Activated effector memory CD4-positive, alpha-beta T cell treated with anti-CD3 and anti-CD28 coated beads, Interleukin-2, amount 50 U/mL, for 16 hours (primary cell): Measurements from ENCODE around the gene BRD2.

ENCODE experiments used
- DNase-seq: peaks from one replicate; pipeline ENCODE4 v3.0.0-alpha.2; 2020

The BRD2 gene

DNA sequence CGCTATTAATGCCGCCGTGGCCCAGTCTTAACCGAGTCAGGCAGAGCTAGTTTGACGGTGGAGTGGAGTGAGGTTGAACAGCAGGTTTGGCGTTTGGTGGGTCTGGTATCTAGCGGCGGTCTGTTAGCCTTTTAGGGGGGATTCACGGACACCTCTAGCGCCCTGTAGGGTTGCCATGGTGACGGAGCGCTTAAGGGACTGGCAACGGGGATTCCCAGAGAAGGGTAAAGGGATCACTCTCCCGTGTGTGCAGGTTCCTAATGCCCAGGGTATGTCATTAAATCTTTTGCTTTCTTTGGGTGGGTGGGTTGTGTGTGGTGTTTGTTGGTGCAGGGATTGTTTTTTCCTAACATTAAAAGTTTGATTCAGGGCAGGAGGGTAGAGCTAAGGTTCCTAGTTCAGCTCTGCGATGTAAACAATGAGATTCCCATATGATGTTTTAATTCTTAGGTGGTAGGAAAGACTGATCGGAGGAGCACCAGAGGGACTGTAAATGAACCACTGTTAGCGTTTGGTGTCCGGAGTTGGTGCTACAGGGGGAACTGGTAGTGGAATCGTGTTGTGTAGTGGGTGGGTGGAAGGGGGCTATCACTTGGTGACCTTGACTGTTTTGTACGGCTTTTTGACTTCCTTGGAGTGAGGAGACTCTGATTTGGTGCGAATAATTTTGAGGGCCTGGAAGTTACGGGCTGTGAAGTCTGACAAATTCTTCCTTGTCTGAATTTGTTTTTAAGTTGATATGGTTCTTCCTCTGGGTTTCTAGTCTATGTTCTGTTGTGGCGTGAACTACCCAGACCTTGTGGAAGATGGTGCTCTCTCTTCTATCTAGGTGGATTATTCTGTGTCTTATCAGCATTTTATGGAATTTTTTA is 5.0 kb downstream of the BRD2 start:
- DNase-seq = peak; percentile 85

DNA sequence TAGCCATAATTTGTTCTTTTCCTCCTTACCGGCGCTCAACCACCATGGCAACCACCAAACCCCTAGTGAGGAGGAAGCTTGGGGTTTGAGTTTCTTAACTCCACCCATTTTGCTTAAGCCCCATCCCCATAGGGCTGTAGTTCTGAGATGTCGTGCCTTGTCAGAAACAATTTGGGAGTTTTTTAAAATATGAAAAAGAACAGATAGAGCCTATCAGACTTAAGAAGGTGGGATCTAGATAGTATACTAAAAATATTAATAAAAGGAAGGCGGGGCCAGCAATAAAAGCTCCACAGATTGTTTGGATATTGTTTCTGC is 5.6 kb downstream of the BRD2 start:
- no peak for DNase-seq

- no peak for DNase-seq
These were observed 6.3 kb downstream of the BRD2 start for GRCh38 chr6:32974541-32975308.

- DNase-seq = no peak
These were observed 7.5 kb downstream of the BRD2 start for GRCh38 chr6:32975886-32976285.

DNA sequence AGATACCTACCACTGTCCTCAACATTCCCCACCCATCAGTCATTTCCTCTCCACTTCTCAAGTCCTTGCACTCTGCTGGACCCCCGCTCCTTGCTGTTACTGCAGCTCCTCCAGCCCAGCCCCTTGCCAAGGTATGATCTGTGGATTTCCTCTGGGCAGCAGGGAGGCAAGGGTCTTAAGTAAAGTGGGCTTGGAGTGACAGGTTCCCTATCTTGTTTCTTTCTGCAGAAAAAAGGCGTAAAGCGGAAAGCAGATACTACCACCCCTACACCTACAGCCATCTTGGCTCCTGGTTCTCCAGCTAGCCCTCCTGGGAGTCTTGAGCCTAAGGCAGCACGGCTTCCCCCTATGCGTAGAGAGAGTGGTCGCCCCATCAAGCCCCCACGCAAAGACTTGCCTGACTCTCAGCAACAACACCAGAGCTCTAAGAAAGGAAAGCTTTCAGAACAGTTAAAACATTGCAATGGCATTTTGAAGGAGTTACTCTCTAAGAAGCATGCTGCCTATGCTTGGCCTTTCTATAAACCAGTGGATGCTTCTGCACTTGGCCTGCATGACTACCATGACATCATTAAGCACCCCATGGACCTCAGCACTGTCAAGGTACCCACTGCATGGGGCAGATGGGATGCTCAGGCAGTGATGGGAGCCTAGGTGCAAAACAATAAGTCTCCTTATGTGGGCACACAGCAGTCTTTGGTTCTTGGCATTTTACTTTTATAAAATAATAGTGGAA is 8.1 kb downstream of the BRD2 start:
- no peak for DNase-seq

DNA sequence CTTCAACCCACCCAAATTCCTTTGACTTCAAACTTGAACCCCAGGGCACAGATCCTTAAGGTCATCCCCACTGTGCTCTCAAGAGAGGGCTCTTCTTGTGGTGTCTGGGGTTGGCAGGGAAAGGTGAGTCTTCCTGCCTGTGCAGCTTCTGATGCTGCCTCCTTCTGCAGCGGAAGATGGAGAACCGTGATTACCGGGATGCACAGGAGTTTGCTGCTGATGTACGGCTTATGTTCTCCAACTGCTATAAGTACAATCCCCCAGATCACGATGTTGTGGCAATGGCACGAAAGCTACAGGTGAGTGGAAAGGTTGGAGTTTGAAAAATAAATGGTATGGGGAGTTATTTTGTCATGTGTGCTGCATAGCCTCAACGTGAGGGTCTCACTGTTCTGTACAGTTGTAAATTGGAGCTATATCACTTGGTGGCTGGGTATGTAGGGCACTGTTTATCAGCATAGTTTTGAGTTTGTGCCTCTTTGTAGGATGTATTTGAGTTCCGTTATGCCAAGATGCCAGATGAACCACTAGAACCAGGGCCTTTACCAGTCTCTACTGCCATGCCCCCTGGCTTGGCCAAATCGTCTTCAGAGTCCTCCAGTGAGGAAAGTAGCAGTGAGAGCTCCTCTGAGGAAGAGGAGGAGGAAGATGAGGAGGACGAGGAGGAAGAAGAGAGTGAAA is 9.0 kb downstream of the BRD2 start:
- DNase-seq = no peak

- no peak for DNase-seq
These were observed 9.5 kb downstream of the BRD2 start for GRCh38 chr6:32977953-32978324.

DNA sequence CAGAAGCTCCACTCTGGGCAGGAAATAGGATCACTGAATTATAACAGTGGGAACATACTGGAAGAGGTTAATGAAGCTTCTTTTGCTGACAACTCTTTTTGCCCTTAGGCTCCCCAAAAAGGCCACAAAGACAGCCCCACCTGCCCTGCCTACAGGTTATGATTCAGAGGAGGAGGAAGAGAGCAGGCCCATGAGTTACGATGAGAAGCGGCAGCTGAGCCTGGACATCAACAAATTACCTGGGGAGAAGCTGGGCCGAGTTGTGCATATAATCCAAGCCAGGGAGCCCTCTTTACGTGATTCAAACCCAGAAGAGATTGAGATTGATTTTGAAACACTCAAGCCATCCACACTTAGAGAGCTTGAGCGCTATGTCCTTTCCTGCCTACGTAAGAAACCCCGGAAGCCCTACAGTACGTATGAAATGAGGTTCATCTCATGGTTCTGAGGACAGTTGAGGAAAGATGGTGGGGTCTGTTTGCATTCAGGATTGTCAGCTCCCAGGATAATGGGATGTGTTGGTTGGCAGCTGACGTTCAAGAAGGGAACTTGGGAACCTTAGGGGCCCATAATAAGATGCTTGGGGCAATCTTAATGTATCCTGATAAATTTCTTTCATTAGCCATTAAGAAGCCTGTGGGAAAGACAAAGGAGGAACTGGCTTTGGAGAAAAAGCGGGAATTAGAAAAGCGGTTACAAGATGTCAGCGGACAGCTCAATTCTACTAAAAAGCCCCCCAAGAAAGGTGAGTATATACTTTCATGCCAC is 11.5 kb downstream of the BRD2 start:
- no peak for DNase-seq

DNA sequence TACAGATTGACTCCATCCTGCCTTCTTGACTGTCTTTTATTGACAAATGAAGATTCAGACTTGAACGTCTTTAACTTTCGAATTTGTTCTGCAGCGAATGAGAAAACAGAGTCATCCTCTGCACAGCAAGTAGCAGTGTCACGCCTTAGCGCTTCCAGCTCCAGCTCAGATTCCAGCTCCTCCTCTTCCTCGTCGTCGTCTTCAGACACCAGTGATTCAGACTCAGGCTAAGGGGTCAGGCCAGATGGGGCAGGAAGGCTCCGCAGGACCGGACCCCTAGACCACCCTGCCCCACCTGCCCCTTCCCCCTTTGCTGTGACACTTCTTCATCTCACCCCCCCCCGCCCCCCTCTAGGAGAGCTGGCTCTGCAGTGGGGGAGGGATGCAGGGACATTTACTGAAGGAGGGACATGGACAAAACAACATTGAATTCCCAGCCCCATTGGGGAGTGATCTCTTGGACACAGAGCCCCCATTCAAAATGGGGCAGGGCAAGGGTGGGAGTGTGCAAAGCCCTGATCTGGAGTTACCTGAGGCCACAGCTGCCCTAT is 12.2 kb downstream of the BRD2 start:
- no peak for DNase-seq

GRCh38 chr6:32982084-32982701 is 13.8 kb downstream of the BRD2 start:
- DNase-seq = no peak

DNA sequence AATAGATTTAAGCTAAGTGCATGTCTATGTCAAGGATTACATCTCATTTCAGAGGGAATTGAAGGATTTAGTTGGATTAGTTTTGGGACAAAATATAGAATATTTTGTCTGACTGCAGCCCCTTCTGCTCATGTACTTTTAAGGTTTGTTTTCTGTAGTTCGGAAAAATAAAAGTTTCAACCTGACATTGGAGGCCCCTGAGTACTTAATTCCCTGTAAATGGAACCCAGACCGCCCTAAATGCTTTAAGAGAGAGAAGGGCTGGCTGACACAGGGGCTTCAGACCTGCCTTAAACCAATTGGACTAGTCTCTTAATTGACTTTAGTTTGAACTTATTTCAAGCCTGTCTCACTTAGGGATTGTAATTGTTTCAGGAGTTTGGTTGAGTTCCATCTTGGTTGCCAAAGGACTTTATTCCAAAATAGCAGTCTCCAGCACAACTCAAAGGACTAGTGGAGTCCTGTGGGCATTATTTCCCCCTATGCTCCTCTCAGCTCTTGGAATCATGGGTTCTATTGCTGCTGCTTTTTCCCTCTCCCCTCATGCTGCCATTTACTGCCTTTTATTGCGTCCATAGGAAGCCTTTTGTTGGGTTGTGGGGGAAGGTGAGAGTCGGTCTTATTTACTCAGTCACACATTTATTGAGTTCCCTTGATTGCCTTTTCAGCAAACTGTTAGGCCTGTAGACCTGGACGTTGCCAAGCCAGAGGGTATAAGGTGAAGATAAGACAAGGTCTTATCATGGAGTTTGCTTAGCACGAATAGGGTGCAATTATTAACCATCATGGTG is 14.5 kb downstream of the BRD2 start:
- DNase-seq = no peak

- no peak for DNase-seq
These were observed 15.1 kb downstream of the BRD2 start for GRCh38 chr6:32983493-32983848.

DNA sequence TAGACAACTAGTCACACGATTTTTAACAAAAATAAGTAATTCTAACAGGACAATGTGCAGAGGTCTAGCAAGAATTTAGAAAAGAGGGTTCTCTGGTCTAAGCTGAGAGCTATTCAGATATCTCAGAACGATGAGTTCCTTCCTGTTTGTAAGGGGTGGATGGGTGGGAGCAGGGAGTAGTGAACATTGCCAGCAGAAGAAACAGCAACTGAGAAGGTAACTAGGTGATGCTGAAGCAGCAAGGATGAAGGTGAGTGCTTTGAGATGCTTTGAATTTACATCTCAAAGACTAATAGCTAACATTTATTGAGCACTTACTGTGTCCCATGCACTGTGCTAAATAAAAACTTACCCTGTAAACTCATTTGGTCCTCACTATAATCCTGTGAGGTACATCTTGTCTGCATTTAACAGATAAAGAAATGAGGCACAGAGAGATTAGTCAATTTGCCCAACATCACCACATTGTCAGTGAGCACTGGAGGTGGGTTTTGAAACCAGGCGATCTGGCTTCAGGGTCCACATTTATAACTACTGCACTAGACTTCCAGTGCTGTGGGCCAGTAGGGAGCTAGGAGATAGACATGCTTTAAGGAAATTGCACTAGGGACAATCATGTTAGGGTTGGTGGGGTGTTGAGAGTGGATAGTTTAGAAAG is 15.7 kb downstream of the BRD2 start:
- no peak for DNase-seq

GRCh38 chr6:32984622-32985389 is 16.4 kb downstream of the BRD2 start:
- peak; percentile 95 for DNase-seq

- DNase-seq = no peak
These were observed 21.0 kb downstream of the BRD2 start for GRCh38 chr6:32989368-32989767.

DNA sequence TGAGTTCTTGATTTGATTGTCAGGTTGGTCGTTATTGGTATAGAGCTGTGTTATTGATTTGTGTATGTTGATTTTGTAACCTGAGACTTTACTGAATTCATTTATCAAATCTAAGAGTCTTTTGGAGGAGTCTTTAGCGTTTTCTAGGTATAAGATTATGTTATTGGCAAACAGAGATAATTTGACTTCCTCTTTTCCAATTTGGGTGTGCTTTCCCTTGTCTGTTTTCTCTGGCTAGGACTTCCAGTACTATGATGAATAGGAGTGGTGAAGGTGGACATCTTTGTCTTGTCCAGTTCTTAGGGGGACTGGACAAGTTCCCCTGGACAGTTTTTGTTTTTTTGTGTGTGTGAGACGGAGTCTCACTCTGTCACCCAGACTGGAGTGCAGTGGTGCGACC is 23.6 kb downstream of the BRD2 start:
- DNase-seq = no peak

- no peak for DNase-seq
These were observed 25.1 kb downstream of the BRD2 start for GRCh38 chr6:32993363-32993973.

DNA sequence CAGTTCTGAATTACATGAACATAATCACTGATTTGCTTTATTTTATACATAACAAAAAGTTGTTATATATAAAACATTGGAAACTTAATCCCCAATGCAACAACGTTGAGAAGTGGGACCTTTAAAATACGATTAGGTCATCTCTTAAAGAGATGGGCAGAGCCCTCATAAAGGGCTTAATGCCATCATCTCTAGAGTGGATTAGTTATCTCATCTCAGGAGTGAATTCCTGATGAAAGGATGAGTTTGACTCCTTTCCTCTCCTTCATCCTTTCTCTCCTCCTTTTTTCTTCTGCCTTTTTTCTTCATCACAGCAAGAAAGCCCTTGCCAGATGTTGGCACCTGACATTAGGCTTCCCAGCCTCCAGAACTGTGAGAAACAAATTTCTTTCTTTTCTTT is 27.1 kb downstream of the BRD2 start:
- DNase-seq = no peak

- no peak for DNase-seq
These were observed 31.7 kb downstream of the BRD2 start for GRCh38 chr6:33000055-33000454.
